ENCODE results near the gene RBBP6. TPM values are rescaled to one million over a fixed set of nuclear protein-coding genes. Genes with fewer than 3 reads are reported as not detected.

Gene RBBP6
- total RNA-seq, 2 donors from 2014 or later: 83.2 to 92.7 TPM

DNA sequence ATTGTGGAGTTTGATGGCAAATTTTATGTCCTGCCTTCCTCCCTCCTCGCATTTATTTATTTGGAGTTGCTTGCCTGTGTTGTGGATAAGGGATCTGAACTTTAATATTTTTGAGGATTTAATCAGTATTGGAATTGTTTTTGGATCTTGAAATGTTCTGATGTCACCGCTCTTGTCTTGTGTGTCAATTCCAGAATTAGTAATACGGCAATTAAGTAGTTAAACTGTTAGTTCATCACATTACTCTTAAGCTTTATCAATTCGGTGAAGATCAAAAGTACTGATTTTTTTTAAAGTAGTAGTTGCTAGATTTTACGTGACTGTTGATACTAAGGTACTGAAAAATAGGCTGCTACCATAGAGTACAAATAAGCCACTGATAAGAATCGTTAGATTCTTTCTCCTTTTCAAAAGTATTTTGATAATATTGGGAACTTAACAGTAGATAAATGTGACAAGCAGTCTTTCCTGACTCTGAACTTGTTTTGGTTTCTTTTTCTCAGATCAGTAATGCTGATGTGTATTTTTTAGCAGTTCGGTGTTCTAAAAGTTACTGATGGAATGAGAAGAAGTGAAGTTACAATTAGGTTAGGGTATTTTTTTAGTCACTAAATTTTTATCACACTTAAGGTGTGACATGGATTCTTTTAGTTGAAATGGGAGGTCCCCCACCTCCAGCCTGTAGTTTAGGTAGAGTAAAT lies 2.0 kb downstream of the RBBP6 start:
- H3K27ac ChIP-seq: peak overlapping the region; percentile 99
- no peak for DNase-seq (ENCODE audit: low spot score)
- intact Hi-C loops (cut with DNase I): no loop called here

DNA sequence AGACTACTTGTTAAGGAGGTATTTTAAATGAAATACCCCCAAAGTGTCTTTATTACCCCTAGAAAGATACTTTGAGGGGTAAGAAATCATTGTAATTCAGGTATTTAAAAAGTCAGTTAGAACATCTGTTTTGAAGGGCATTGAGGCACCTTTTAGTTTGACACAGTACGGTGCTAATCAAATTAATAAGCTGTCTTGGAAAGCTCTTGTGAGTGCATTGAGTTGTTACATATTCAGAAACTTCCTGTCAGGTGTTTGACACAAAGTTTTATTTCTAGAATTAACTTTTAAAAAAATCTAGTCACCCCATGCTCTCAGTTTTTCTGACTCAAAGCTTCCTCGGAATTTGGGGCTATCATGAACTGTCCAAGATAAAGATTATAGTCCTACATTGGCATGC lies 4.6 kb downstream of the RBBP6 start:
- Histone ChIP-seq H3K36me3 (no peaks in the 10 kb centered on the region), H3K4me1 (replicated peaks) (no peaks in the 10 kb centered on the region), H3K4me3 (no peak overlapping the region), H3K27me3 (replicated peaks; ENCODE audit: insufficient read depth) (no peaks in the 10 kb centered on the region), H3K9me3 (no peaks in the 10 kb centered on the region), H3K27ac (no peak overlapping the region)
- 48% methylated on average over 2 of the region's 2 CpGs for WGBS
- intact Hi-C loops (cut with DNase I): no loop called here
- TF ChIP-seq POLR2AphosphoS5 (IDR thresholded peaks at IDR 0.05) (no peak), POLR2A (IDR thresholded peaks at IDR 0.05) (no peak)
- TF ChIP-seq, protein P1, sequence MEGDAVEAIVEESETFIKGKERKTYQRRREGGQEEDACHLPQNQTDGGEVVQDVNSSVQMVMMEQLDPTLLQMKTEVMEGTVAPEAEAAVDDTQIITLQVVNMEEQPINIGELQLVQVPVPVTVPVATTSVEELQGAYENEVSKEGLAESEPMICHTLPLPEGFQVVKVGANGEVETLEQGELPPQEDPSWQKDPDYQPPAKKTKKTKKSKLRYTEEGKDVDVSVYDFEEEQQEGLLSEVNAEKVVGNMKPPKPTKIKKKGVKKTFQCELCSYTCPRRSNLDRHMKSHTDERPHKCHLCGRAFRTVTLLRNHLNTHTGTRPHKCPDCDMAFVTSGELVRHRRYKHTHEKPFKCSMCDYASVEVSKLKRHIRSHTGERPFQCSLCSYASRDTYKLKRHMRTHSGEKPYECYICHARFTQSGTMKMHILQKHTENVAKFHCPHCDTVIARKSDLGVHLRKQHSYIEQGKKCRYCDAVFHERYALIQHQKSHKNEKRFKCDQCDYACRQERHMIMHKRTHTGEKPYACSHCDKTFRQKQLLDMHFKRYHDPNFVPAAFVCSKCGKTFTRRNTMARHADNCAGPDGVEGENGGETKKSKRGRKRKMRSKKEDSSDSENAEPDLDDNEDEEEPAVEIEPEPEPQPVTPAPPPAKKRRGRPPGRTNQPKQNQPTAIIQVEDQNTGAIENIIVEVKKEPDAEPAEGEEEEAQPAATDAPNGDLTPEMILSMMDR (IDR thresholded peaks at IDR 0.05): no peak
- no peak for DNase-seq (ENCODE audit: low spot score)

More for the DNA sequence above, 2.0 kb downstream of the RBBP6 start:
- Histone ChIP-seq H3K9me3 (no peaks in the 10 kb centered on the region), H3K27me3 (replicated peaks; ENCODE audit: insufficient read depth) (no peaks in the 10 kb centered on the region), H3K4me3 (peak overlapping the region; percentile 88 to 98), H3K4me1 (replicated peaks) (no peaks in the 10 kb centered on the region), H3K36me3 (no peaks in the 10 kb centered on the region)
- TF ChIP-seq, protein P1 (IDR thresholded peaks at IDR 0.05): no peak
- TF ChIP-seq POLR2AphosphoS5 (IDR thresholded peaks at IDR 0.05) (no peak), POLR2A (IDR thresholded peaks at IDR 0.05) (no peak)
- 2% methylated on average over 7 of the region's 7 CpGs for WGBS

DNA sequence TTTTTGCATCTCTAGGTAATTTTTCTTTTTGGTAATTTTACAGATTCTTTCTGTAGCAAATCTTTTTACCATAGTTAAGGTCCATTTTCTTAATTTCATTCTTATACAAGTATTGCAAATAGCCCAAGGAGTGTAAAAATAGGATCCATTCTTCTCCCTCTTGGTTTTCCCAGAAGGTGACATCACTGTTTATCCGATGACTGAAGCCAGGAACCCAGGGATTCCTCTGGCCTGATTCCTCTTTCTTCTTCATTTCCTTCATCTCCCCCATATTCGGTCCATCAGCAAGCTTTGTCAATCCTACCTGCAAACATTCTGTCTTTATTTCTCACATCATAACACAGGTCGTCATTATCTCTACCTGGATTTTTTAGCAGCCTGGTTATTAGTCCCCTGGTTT lies 5.3 kb downstream of the RBBP6 start:
- Histone ChIP-seq H3K4me3 (no peak overlapping the region), H3K27ac (no peak overlapping the region)
- WGBS: 48% methylated on average over 3 of the region's 3 CpGs

DNA sequence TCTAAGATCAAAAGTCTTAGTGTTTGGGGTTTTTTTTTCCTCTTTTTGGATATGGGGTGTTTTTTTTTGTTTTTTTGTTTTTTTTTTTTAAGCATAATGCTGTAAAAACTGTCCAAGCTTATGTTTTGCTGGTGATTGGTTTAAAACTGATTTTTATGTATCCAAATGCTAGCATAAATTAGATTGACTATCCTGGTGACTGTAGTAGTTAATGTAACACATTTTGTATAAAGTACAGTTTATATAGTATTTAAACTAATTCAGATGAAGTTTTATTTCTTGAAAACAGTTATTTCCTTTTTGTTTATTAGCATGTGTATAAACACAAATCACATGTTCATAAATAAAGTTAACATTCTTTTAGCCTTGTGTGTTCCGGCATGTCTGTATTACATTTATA lies 10.9 kb downstream of the RBBP6 start:
- Histone ChIP-seq H3K27me3 (replicated peaks; ENCODE audit: insufficient read depth) (no peaks in the 10 kb centered on the region), H3K4me3 (no peak overlapping the region), H3K4me1 (replicated peaks) (no peaks in the 10 kb centered on the region), H3K27ac (no peak overlapping the region), H3K9me3 (no peaks in the 10 kb centered on the region), H3K36me3 (no peaks in the 10 kb centered on the region)
- TF ChIP-seq POLR2A (IDR thresholded peaks at IDR 0.05): no peak
- no peak for TF ChIP-seq POLR2AphosphoS5 (IDR thresholded peaks at IDR 0.05)
- TF ChIP-seq, protein P1 (IDR thresholded peaks at IDR 0.05): no peak
- 95% methylated on average over 1 of the region's 1 CpG for WGBS
- no peak for DNase-seq (ENCODE audit: low spot score)
- intact Hi-C loops (cut with DNase I): no loop called here

More for the DNA sequence above, 5.3 kb downstream of the RBBP6 start:
- Histone ChIP-seq H3K27me3 (replicated peaks; ENCODE audit: insufficient read depth) (no peaks in the 10 kb centered on the region), H3K36me3 (no peaks in the 10 kb centered on the region), H3K4me1 (replicated peaks) (no peaks in the 10 kb centered on the region), H3K9me3 (no peaks in the 10 kb centered on the region)
- intact Hi-C loops (cut with DNase I): no loop called here
- TF ChIP-seq POLR2AphosphoS5 (IDR thresholded peaks at IDR 0.05) (no peak), POLR2A (IDR thresholded peaks at IDR 0.05) (no peak)
- TF ChIP-seq, protein P1 (IDR thresholded peaks at IDR 0.05): no peak
- DNase-seq (ENCODE audit: low spot score): no peak

DNA sequence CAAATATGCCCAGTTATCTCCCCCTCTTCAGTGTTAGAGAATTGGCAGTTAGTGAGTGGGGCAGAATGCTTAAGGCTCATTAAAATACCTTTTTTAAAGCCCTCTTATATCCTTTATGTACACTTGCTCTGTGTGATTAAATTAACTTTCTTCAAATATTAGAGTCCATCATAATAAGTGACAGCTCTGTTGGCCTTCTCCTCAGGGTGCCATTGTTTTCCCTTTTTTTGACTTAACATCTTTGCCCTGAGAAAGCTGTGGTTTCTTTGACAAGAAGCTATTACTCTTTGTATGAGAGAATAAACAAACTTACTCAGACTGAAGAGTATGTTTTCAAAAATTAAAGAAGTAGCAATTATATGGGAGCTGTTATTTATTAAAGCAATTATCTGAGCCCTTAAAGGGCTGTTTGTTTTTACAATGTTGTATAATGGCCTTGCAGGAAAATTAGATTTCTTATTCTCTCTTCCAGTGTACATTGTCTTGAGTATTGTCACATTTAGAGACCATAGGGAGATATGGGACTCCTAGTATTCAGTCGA lies 13.4 kb downstream of the RBBP6 start:
- no peak for DNase-seq (ENCODE audit: low spot score)
- Histone ChIP-seq H3K36me3 (no peaks in the 10 kb centered on the region), H3K27ac (no peak overlapping the region), H3K27me3 (replicated peaks; ENCODE audit: insufficient read depth) (no peaks in the 10 kb centered on the region), H3K4me3 (no peak overlapping the region), H3K9me3 (no peaks in the 10 kb centered on the region), H3K4me1 (replicated peaks) (no peaks in the 10 kb centered on the region)
- intact Hi-C loops (cut with DNase I): no loop called here
- 77% methylated on average over 1 of the region's 1 CpG for WGBS
- TF ChIP-seq POLR2AphosphoS5 (IDR thresholded peaks at IDR 0.05) (no peak), POLR2A (IDR thresholded peaks at IDR 0.05) (no peak)
- TF ChIP-seq, protein P1 (IDR thresholded peaks at IDR 0.05): no peak

Measured in prostate gland (tissue), 2 donors.